Stimulated activated CD4-positive, alpha-beta T cell treated with anti-CD3 and anti-CD28 coated beads, Interleukin-4, amount 100 ng/mL, for 4 hours (primary cell): ENCODE results near the gene ZIM2.
"Not testable (repeated sequence)": the region's sequence is repeated elsewhere in the genome, so short reads cannot be mapped to it uniquely, and the experiment has no call there.

Experiments used
- DNase-seq, 2 experiments: peaks; one replicate each; pipeline ENCODE4 v3.0.0-alpha.2; 2020

ZIM2 gene

DNA sequence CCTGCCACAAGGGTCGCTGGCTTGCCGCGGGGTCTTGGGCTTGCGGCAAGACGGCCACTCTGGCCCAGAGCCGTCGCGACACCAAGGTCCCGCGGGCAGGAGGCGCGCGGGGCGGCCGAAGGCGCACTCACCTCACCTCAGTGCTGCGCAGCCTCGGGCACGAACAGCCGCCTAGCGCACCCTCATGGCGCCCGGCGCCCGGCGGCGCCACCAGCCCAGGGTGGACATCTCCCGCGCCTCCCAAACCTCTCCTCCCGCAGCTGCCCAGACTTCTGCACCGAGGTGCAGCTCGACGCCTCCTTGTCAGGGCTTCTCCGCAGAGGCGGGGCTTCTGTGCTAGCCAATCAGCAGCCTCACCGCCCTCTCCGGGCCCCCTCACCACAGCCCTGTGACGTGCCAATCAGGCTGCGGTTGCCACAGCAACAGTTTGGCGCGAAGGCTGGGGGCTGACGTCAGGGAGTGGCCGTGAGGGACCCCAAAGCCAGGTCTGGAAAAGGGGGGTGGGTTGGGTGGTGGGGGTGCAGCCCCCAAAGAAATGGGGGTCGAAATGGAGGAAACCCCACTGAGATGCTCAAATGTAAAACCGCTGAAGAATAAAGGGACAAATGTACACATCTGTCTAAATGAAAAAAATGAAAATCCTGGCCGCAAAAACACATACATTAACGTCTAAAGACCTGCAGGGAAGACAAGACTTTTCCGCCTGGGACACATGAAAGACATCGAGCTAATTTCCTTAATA, at the start of gene ZIM2, which contains the start of gene PEG3:
Gene ZIM2, minus strand, starts transcription at position 276 of the 742 bp plus-strand sequence. CDS start 16,449 bp downstream, outside the sequence.
Gene PEG3, minus strand, starts transcription at position 276 of the 742 bp plus-strand sequence. CDS start 16,071 bp downstream, outside the sequence.
- DNase-seq, result no peak

DNA sequence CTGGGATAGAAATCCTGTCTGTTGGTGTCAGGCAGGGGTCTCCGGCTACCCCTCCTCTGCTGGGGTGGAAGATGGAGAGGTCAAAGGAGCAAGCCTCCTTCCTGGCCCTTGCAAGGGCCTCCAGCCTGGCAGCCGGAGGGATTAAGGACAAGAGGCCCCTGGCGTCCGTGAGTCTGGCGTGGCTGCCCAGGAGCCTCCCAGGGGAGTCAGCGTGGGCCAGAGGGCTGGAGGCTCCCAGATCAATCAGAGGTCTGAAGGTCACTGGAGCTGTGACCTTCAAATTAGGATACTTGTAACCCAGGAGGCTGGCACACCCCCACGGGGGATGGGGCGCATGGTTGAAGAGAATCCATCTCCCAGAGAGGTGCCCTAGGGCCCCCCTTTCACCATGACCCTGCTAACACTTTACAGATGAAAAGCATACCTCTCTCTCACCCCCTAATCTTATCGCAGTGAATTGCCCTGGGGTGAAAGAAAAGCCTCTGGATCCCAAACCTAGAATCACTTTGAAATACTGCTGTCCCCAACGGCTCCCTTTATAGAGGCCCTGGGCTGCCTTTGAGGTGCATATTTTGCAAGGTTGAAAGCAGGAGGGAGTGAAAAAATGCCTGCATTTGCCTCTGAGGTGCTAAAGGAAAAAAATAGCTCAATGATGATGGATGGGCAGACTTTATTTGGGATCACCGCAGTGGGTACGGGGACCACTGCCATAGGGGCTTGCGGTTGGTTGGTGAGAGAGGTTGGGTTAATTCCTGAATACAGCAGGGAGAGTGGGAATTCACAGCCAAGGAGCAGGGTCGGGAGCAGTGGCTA, 44.9 kb upstream of the ZIM2 start:
- no peak for DNase-seq

DNA sequence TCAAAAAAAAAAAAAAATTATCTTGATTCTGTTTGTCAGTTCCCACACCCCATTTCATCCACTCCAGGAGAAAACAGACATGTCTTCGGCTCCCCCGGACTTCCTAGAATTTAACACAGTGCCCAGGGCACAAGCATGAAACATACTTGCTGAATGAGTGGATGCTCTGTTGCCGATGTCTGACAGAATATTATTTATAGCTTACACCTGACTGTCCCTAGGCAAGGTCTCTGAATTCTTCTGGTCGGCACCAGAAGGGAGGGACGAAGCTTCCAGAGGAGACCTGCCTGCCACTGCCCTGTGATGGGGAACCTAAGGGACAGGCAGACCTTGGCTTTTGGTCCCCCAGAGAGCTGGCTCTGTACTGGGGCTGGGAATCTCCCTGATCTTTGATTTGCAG, 43.9 kb upstream of the ZIM2 start:
- DNase-seq, result no peak

DNA sequence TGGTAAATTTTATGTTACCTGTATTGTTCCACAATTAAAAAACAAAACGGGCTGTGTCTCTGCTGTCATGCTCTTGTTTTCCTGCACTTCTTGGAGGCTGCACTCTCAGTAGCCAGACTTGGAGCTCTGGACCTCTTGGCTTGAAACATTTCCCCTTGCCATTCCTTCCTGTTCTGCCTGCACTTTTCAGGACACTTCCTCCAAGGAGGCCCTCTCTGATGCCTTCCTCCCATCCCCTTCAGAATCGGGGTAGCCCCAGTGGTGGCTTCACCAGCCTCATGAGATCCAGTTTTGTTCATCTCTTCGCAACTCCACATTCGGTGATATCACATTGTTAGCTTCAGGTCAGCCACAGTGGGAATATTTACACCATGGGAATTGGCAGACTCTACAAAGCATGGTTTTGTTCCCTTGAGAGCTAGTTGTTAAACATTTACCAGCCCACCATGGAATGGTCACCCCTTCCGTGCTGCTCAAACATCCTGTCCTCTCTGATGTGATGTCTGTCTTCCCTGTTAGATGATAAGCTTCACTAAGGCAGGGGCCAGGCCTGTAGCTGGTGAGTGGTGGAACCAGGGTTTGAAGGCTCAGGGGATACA, 40.2 kb upstream of the ZIM2 start:
- DNase-seq, result no peak

DNA sequence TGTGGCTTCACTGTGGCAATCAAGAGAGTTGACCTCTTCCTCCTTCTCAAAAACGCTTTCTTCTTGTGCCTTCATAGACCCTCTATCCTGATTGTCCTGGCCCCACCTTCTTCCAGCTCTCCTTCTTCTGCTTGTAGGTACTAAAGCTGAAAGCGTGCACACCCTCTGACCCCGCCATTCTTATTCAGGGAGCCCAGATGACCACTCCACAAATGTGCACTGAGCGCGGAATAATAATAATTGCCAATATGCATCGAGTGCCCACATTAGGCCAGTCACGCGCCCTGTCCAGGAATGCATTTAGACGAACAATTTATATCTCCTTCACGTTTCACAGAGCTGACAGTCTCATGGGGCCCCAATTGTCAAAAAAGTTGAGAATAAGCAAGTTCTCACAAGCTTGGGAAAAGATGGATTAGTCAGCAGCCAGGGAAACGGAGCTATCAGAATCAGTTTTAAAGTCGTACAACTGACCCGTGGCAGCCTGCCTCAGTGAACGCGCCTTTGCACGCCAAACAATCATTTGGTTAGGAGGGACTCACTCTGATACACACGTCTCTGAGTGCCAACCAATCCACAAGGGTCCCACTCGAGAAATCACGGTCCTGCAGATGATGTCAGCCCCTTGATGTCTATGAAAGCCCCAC, 36.7 kb upstream of the ZIM2 start:
- DNase-seq, result no peak

DNA sequence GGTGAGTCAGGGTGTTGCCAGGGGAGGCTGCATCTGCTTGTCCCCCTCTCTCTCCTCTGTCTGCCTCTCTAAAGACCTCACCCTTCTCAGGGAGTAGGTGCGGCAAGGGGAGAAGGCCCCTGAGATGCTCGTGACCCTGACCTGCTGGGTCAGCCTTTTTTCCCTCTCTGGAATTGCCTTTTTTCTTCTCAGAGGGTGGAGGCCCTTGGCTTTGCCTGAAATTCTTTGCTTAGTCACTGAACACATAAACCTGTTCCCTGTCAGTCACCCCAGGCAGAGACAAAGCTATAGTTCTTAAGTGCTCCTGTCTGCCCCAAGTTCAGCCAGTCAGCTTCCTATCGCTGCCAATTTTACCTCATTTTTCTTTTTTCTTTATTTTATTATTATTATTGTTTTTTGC, 35.2 kb upstream of the ZIM2 start:
- no peak for DNase-seq

DNA sequence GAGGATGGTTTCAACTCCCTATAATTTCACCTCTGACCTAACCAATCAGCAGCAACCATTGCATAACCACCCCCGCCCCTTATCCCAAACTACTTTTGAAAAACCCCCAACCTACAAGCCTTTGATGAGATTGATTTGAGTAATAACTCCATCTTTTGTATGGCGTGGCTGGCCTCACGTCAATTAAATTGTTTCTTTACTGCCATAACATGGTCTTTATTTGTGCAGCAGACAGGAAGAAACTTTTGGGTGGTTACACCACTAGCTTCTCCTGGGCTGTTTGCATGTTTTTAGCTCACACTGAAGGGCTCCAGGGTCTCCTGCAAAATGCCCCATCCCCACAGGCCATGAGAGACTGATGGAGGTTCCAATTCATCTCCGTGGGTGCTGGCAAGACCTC, 34.0 kb upstream of the ZIM2 start:
- DNase-seq, result no peak

DNA sequence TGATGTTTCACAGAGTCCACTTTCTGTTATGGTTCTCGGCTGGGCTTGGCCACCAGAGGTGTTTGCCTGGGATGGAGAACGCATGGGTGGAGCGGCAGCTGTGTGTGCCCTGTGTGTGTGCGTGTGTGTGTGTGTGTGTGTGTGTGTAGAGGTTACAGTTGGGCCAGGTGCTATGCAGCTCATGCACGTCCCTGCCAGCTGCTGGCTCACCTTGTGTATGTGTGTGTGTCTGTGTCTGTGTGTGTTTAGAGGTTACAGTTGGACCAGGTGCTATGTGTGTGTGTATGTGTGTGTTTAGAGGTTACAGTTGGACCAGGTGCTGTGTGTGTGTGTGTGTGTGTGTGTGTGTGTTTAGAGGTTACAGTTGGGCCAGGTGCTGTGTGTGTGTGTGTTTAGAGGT, 33.0 kb upstream of the ZIM2 start:
- no peak for DNase-seq

DNA sequence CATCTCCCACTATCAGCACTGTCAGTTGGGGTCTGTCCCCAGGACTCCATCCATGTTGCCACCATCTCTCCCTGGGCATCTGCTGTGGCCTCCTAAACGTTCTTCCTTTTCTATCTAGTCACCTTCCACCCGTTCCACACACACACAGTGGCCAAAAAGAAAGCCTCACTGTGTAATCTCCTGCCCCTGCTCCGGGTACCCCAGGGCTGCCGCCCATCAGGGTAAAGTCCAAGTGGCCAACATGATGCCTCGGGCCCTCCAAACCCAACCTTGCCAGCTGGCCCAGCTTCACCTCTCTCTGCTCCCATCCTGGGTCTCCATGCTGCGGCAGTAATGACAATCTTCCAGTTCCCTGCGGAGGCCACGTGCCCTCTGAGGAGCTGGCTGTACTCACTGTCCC, 29.4 kb upstream of the ZIM2 start:
- no peak for DNase-seq

DNA sequence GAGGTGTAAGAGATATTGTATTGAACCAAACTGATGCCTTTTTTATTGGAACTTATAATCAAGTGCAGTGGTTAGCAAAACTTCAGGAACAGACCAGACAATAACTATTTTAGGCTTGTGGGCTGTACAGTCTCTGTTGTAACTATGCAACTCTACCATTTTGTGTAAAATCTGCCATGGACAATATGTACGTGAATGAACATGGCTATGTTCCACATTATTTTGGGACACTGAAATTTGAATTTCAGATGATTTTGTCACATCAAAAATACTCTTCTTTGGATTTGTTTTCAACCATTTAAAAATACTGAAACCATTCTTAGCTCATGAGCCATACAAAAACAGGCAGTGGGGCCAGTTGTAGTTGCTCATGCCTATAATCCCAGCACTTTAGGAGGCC, 27.9 kb upstream of the ZIM2 start:
- no peak for DNase-seq

DNA sequence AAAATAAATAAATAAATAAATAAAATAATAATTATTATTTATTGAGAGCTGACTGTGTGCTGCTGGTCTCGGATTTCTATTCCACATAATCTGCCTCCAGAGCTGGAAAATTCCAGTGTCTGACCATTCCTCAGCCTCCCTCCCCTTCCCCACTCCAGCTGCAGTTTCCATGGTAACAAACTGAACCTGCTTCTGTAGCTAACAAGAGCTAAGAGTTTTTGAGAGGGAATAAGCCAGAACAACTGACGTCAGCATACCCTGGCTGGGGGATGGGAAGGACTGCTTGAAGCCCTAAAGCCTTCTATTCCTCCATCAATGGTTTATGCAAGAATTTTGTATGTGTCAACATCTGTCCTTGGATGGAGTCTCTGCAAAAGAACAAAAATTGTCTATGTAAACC, 26.0 kb upstream of the ZIM2 start:
- no peak for DNase-seq

DNA sequence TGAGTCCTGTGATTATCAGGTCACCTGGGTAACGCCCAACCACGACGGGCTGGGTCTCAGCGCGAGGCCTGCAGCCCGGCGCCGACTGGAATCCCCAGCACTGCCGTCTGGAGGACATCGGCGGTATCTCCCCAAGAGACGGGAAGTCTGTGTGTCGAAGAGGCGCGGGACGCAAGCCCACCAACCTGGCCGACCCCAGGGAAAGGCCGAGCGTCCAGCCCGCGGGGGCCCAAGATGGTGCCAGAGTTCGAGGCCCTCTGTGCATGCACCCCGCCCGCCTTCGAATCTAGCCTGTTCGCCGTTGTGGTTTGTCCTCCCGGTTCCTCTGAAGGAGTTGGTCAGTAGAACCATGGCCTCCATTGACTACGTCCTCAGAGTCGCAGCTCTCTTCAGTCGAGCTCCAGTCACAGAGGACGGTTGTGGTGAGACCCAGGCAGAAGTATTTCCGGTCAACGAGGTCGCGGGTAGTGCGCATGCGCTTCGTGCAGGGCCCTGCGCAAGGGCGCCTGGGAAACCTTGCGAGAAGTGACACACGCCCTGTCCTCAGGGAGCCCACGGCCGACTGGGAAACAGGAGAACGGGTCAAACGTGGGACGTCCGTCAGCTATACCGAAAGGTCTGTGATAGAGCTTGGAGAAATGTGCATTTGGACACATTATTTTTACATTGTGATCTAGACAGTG, 24.1 kb upstream of the ZIM2 start:
- no peak for DNase-seq

DNA sequence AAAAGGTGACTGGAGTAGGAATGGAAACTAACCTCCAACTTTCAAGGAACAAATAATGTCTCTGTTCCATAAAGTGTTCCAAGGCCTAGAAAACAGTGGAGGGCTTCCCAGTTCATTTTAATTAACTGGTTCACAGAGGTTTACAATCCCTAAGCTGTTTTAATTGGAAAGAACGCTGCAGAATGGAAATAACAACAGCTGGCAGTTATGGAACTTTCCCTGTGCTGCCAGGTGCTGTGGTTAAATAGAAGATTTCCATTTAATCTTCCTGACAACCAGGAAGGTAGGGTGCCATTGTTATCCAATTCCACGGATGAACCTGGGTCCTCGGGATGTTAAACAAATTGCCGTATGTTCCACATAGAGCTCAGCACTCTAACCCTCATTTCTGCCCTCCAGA, 22.2 kb upstream of the ZIM2 start:
- no peak for DNase-seq

DNA sequence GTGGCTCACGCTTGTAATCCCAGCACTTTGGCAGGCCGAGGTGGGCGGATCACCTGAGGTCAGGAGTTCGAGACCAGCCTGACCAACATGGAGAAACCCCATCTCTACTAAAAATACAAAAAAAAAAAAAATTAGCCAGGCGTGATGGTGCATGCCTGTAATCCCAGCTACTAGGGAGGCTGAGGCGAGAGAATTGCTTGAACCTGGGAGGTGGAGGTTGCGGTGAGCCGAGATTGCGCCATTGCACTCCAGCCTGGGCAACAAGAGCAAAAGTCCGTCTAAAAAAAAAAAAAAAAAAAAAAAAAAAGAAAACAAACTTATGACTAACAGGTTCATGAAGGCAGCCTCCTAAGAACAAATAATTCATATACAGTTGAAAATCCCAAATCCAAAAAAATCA, 19.9 kb upstream of the ZIM2 start:
- DNase-seq, result not testable (repeated sequence)

DNA sequence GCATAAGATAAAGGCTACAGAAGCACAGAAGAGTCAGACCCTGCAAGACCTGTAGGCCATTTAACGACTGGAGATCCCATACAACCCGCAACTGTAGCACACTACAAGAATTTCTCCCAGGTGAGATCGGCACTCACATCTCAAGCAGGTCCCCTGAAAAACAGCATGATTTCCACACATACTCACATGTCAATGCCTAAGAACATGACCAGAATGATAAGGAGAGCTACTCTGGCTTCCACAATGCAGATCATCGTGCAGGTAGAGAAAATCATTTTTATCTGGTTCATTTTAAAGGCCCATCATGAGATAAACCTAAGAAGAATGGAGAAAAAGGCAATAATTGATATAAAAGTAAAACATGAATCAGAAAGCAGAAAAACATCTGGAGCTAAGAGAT, 17.5 kb upstream of the ZIM2 start:
- no peak for DNase-seq

DNA sequence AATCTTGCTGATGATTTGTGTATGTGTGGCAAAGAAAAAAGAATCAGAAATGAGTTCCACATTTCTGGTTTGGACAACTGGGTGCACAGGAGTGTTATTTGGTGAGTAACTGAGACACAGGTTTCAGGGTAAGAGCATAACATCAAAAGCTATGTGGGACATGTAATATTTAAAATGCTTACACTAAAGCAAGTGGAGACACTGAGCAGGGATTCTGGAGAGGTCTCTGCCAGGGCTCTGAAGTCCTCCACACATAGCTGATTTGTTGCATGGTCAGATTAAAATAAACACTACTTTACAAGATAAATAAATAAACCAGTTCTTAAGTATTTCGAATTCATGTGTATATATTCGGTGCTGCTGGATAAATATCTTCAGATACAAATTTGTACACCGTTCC, 16.3 kb upstream of the ZIM2 start:
- DNase-seq, result no peak

DNA sequence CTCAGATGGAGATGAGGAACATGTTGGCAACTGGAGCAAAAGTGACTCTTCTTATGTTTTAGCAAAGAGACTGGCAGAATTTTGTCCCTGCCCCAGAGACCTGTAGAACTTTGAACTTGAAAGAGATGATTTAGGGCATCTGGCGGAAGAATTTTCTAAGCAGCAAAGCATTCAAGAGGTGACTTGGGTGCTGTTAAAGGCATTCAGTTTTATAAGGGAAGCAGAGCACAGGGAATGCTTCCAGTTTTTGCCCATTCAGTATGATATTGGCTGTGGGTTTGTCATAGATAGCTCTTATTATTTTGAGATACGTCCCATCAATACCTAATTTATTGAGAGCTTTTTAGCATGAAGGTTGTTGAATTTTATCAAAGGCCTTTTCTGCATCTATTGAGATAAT, 11.8 kb upstream of the ZIM2 start:
- not testable (repeated sequence) for DNase-seq

DNA sequence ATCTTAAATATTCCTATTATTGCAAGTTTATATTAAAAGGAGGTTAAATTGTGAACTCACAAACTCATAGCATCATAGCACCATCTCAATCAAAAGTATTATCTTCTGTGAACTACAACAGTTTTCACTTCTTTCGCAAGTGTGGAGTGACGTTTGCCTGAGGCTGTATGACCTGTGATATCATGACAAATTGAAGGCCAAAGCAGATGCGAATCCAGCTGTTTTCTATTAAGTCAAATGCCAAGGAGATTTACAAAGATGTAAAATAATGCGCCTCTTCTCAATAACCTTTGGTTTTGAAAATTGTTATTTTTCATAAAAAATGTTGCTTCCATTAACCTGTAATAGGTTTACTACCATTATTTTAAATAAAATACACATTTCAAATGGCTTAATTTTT, 7.6 kb upstream of the ZIM2 start:
- DNase-seq, result no peak

DNA sequence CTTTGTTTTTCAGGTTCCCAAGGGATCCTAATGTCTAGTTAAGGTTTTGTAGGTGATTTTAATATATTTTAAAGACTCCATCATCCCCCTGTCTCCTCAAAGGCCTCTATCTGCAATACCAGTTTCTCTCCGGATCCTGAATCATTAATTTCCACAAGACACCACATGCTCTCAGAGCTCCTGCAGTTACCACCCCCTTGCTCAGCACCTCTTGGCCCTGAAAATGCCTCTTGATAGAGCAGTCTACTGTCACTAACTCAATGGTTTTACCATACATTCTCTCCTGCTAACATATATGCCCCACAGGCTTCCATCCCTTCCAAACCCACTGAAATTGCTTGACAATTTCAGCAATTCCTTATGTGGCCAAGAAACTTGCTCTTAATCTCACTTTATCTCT, 1.9 kb upstream of the ZIM2 start:
- no peak for DNase-seq

DNA sequence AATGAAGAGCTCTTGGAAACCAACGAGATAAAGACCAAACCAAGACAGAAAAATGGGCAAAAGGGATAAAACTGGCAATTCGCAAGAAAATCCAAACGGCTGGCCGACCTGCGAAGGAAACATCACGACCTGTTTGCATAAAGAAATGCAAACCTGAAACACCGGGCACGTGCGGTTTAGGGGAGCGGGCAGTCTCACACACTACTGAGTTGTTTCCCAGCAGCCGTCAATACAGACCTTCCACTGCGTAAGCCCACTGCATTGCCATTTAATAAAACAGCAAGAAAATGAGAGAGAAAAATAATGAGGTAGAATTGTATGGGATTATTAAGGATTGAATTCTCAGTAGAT, 642 bp upstream of the ZIM2 start:
- no peak for DNase-seq

DNA sequence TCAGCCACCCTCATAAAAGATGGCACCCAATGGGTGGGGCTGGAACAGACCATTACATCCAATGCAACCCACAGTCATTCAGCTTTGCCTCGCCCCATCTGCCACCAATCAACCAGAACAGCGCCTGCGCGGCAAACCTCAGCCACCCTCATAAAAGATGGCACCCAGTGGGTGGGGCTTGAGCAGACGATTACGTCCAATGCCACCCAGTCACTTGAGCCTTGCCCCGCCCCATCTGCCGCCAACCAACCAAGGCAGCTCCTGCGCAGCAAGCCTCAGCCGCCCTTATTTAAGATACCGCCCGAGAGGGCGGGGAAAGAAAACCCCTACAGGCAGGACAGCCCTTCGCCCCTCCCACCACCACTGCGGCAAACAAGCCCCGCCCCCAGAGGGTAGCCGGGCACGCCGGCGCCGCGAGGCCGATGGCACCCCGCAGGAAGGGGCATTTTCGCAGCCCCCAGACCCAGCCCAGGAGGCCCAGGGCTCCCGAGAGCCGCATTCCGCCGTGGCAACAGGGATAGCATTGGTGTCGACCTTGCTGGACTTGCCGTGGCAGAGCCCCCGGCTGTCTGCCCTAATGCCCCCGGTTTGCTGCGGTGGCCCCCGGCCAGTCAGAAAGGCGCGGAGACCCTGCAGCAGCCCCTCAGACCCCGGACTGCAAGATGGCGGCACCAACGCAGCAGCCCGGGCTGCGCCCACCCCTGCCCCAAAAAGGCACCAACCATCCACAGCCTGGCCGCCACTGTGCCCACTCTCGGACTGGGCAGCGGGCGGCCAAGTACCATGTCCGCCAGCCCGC, 675 bp downstream of the ZIM2 start:
- no peak for DNase-seq
